Central memory CD8-positive, alpha-beta T cell (primary cell): ENCODE data around the gene SERBP1.
"Not testable (repeated sequence)": the region's sequence is repeated elsewhere in the genome, so short reads cannot be mapped to it uniquely, and the experiment has no call there.

Experiments
- ATAC-seq: fragments of 150-1000 bp; cut with Tn5 transposase; replicated peaks from 2 replicates; pipeline ENCODE4 v1.10.0; 2022; ENCODE audit warnings: mild to moderate bottlenecking, moderate FRiP score, moderate number of reproducible peaks; ENCODE audit not compliant: poor library complexity, severe bottlenecking; ENCODE audit errors: extremely low read depth
- DNase-seq, 2 donors: peaks; one replicate each; pipeline ENCODE4 v3.0.0; 2021; ENCODE audit warnings: low spot score in 2 of 2
- H3K27ac Mint-ChIP-seq: one replicate; pipeline ENCODE4 v1.8.0; 2022; ENCODE audit warnings: low read depth, mild to moderate bottlenecking, moderate library complexity, mixed read lengths
- H3K27me3 Mint-ChIP-seq: one replicate; pipeline ENCODE4 v1.8.0; 2022; ENCODE audit warnings: mixed read lengths
- H3K36me3 Mint-ChIP-seq: one replicate; pipeline ENCODE4 v1.8.0; 2022; ENCODE audit warnings: mild to moderate bottlenecking, moderate library complexity, mixed read lengths; ENCODE audit not compliant: insufficient read depth
- H3K4me1 Mint-ChIP-seq: one replicate; pipeline ENCODE4 v1.8.0; 2022; ENCODE audit warnings: mixed read lengths
- H3K4me3 Mint-ChIP-seq: one replicate; pipeline ENCODE4 v1.8.0; 2022; ENCODE audit warnings: mild to moderate bottlenecking, moderate library complexity, mixed read lengths
- H3K9me3 Mint-ChIP-seq: one replicate; pipeline ENCODE4 v1.8.0; 2022; ENCODE audit warnings: mixed read lengths

Gene SERBP1

DNA sequence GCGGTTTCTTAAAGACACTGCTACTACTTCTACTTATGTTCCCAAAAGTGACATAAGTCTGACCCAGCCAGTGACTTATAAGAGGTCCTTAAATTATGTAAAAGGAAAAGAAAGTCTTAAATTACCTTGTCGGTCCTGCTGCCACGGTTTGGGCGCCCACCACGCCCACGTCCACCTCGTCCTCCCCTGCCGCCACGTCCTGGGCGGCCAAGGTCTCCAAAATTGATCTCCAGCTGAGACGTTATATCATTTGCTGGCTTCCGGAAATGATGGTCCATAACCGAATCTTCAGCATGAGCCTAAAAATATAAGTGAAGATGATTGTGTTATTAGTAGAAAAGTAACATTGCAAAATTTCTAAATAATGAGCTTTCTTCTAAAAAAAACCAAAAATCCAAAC lies 15.2 kb downstream of the SERBP1 start:
- no peaks in the 10 kb centered on the region for H3K27me3 Mint-ChIP-seq
- H3K27ac Mint-ChIP-seq, result no peak overlapping the region
- ATAC-seq (no peak), DNase-seq (no peak)
- no peaks in the 10 kb centered on the region for H3K9me3 Mint-ChIP-seq
- peaks cover 36% of the 10 kb centered on the region for H3K4me1 Mint-ChIP-seq
- no peak overlapping the region for H3K4me3 Mint-ChIP-seq
- H3K36me3 Mint-ChIP-seq, result peaks cover 81% of the 10 kb centered on the region

DNA sequence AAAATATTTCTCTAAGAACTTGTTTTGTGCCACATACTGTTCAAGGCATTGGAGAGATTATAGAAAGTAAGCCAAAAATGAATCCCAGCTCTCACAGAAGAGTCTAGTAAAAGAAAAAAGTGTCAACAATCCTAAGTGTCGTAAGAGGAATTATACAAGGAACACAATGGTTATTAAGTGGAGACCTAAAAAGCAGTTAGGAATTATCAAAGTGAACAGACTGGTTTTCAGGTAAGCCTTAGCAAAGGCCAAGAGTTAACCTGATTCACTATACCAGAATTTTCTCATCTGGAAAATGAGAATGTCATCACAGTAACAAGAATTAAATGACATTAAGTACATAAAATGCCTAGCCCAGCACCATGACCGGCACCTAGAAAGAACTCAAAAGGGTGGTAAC lies 15.6 kb downstream of the SERBP1 start:
- H3K27me3 Mint-ChIP-seq, result no peaks in the 10 kb centered on the region
- no peaks in the 10 kb centered on the region for H3K9me3 Mint-ChIP-seq
- peaks cover 80% of the 10 kb centered on the region for H3K36me3 Mint-ChIP-seq
- H3K27ac Mint-ChIP-seq, result no peak overlapping the region
- DNase-seq (no peak), ATAC-seq (no peak)
- no peak overlapping the region for H3K4me3 Mint-ChIP-seq
- peaks cover 33% of the 10 kb centered on the region for H3K4me1 Mint-ChIP-seq

DNA sequence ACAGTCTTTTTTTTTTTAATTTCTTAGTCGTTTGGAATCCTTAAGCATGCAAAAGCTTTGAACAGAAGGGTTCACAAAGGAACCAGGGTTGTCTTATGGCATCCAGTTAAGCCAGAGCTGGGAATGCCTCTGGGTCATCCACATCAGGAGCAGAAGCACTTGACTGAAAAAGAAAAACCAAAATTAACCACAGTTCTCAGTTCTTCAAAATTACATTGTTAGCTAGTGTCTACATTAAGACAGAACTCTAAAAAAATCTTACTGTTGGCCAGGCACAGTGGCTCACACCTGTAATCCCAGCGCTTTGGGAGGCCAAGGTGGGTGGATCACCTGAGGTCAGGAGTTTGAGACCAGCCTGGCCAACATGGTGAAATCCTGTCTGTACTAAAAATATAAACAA lies 17.1 kb downstream of the SERBP1 start:
- not testable (repeated sequence) for H3K4me3 Mint-ChIP-seq, H3K9me3 Mint-ChIP-seq, DNase-seq, H3K27me3 Mint-ChIP-seq, ATAC-seq, H3K27ac Mint-ChIP-seq
- peaks cover 70% of the 10 kb centered on the region for H3K36me3 Mint-ChIP-seq
- H3K4me1 Mint-ChIP-seq, result peaks cover 24% of the 10 kb centered on the region

DNA sequence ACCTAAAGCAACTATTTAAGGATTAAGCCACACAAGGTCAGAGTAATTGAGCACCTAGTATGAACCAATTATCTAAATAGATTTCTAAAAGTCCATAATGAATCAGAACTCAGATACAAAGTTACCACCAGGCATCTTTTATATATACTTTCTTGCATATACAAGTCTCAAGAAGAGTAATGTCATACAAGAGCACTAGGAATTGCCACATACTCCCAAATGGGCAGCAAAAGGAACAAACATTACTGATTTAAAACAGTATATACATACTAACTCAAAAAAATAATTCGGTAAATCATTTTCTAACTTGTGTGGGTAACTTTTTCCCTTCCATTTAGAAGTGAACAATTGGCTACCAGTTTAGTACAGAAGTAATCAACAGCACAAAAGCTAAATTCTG lies 22.1 kb downstream of the SERBP1 start:
- Mint-ChIP-seq H3K27me3 (no peaks in the 10 kb centered on the region), H3K4me1 (peaks cover 6% of the 10 kb centered on the region), H3K36me3 (peaks cover 25% of the 10 kb centered on the region), H3K4me3 (no peak overlapping the region), H3K27ac (peak overlapping the region; percentile 19), H3K9me3 (no peaks in the 10 kb centered on the region)
- no peak for ATAC-seq
- DNase-seq, result no peak

DNA sequence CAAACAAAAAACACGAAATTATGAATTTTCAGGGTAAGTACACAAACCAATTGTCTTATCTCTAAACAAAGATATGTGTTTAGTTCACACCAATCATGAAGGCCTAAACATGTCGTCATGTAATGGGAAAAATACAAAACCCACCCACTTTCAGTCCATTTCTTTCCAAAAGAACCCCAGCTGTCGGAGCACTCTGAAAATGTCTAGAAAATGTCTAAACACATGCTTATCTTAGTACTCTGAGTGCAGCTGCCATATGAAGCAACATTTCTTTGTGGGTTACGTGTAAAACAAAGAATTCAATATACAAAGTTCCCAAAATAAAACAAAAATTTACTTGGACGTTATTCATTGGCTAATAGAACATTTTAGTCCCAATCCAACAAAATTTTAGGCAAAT lies 22.7 kb downstream of the SERBP1 start:
- H3K9me3 Mint-ChIP-seq, result no peaks in the 10 kb centered on the region

DNA sequence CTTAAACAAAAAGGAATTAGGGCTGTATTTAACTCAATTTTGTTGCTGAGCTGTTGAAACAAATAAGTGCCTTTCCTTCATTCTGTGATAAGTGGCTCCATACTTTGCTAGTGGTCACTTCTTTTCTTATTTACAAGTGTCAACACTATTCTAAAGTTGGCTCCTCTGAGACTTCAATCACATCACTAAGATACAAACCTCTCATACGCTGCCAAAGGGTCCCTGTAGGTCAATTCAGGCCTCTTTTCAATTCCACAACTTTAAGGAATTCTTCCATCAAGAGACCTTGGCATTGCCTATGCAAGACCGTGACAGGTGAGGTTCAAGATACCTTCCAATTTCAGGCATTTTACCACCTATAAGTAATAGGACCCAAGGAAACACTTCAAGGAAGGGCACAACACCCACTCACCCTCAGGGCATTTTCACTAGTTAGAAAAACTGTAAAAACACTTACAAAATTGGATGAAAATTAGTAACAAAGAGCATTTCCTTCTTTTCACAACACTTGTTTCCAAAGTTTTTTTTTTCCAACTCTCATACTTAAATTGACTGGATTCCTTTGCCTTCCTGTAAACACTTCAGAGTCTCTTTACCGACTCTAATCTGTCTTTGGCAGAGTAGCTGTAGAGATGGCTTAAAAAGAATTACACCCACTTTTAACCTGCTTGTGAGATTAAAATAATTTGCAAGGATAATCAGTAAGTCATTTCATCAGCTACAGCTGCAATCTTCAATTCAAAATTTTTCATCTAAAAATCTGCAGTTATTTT lies 24.5 kb downstream of the SERBP1 start:
- H3K36me3 Mint-ChIP-seq, result peaks cover 9% of the 10 kb centered on the region
- H3K4me3 Mint-ChIP-seq, result no peak overlapping the region
- no peaks in the 10 kb centered on the region for H3K27me3 Mint-ChIP-seq
- DNase-seq (no peak), ATAC-seq (no peak)
- peaks cover 6% of the 10 kb centered on the region for H3K4me1 Mint-ChIP-seq
- peak overlapping the region; percentile 13 for H3K27ac Mint-ChIP-seq
- H3K9me3 Mint-ChIP-seq, result no peaks in the 10 kb centered on the region

More for the DNA sequence above, 22.7 kb downstream of the SERBP1 start:
- Mint-ChIP-seq H3K4me1 (peaks cover 6% of the 10 kb centered on the region), H3K4me3 (no peak overlapping the region), H3K27ac (no peak overlapping the region), H3K27me3 (no peaks in the 10 kb centered on the region), H3K36me3 (peaks cover 21% of the 10 kb centered on the region)
- DNase-seq (no peak), ATAC-seq (no peak)

DNA sequence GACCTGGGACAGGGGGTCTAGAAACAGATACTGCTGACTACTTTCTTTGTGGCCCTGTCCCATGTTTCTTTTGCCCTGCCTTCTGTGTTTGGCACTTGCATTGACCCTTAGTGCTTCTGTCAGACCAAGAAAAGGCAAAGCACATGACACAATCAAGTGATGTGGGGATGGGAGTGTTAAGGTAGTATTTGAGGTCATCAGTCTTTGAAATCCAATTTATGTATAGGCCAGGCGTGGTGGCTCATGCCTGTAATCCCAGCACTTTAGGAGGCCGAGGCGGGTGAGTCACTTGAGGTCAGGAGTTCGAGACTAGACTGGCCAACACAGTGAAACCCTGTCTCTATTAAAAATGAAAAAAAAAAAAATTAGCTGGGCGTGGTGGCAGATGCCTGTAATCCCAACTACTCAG lies 26.0 kb downstream of the SERBP1 start:
- H3K9me3 Mint-ChIP-seq, result no peaks in the 10 kb centered on the region
- no peaks in the 10 kb centered on the region for H3K27me3 Mint-ChIP-seq
- H3K4me1 Mint-ChIP-seq, result no peaks in the 10 kb centered on the region
- ATAC-seq (no peak), DNase-seq (no peak)
- no peak overlapping the region for H3K27ac Mint-ChIP-seq
- H3K36me3 Mint-ChIP-seq, result peaks cover 1% of the 10 kb centered on the region
- no peak overlapping the region for H3K4me3 Mint-ChIP-seq

DNA sequence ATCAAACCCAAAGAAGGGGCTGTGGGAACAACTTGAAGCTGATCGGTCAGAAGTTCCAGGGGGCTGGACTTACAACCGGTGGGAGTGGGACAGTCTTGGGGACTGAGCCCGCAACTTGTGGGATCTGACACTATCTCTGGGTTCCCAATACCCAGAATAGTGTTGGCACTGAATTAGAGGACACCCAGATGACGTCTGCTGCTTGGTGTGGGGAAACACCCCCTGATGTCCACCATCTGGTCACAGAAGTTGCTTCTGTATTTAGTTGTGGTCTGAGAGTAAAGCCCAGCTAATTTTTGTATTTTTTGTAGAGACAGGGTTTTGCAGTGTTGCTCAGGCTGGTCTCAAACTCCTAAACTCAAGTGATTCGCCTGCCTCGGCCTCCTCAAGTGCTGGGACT lies 28.8 kb downstream of the SERBP1 start:
- Mint-ChIP-seq H3K4me3 (no peak overlapping the region), H3K9me3 (no peaks in the 10 kb centered on the region), H3K27ac (no peak overlapping the region), H3K4me1 (no peaks in the 10 kb centered on the region), H3K27me3 (no peaks in the 10 kb centered on the region), H3K36me3 (no peaks in the 10 kb centered on the region)
- DNase-seq, result no peak
- no peak for ATAC-seq

DNA sequence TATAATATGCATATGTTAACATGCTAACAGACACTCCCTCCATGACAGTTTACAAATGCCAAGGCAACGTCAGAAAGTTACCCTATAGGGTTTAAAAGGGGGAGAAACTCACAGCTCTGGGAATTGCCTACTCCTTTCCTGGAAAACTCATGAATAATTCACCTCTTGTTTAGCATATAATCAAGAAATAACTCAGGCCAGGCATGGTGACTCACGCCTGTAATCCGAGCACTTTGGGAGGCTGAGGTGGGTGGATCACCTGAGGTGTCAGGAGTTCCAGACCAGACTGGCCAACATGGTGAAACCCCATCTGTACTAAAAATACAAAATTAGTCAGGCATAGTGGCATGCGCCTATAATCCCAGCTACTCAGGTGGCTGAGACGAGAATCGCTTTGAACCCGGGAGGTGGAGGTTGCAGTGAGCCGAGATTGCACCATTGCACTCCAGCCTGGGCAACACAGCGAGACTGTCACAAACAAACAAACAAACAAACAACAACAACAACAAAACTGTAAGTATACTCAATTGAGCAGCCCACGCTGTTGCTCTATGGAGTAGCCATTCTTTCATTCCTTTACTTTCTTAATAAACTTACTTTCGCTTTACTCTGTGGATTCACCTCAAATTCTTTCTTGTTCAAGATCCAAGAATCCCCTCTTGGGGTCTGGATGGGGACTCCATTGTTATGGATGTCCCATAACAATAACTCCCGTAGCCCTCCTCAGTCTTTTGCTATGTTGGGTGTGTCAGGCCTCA lies 30.0 kb downstream of the SERBP1 start:
- not testable (repeated sequence) for H3K4me1 Mint-ChIP-seq, DNase-seq, H3K9me3 Mint-ChIP-seq, ATAC-seq, H3K27me3 Mint-ChIP-seq, H3K36me3 Mint-ChIP-seq, H3K4me3 Mint-ChIP-seq, H3K27ac Mint-ChIP-seq

DNA sequence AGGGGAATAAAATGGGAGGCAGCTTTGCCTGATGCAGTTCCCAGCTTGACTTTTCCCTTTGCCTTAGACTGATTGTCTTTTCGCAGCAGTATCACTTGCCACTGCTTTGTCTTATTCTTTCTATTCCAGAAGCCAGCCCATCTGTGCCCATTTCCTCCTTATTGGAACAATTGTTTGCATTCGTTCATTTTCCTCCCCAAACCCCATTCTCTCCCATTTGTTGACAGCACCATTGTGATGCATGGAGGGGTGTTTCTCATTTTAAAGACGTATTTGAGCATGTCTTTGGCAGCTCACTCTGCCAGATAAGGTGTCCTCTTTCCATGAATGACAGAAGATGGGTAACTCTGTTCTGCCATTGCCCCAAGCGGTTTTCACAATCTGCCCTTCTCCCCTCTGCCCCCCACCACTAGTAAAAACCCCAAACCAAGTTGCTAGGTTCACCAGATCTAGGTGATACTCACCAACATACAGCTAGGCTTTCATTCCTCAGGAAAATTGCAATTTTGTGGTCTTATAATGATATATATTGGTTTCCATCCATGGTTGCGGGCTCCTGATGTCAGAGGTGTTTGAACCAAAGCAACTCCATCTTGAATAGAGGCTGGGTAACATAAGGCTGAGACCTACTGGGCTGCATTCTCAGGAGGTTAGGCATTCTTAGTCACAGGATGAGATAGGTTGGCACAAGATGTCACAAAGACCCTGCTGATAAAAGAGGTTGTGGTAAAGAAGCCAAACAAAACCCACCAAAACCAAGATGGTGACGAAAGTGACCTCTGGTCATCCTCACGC lies 30.8 kb downstream of the SERBP1 start:
- no peak overlapping the region for H3K4me3 Mint-ChIP-seq
- no peaks in the 10 kb centered on the region for H3K36me3 Mint-ChIP-seq
- DNase-seq, result no peak

DNA sequence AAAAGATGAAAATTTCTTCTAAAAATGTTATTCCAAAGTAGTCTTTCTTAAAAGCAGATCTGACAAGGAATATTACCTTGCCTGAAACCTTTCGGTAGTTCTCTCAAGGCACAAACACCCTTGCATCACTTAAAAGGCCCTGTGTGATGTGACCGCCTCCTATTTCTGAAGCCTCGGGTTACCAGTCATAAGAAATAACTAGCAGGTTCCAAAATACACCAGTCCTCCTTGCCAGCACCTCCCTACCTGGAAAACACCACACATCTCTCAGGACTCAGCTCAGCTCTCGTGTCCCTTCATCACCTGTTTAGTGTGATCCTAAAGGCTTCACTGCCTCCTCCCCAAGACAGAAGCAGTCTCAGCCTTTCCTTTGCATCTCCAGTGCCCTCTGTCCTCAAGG lies 35.7 kb downstream of the SERBP1 start:
- Mint-ChIP-seq H3K9me3 (no peaks in the 10 kb centered on the region), H3K36me3 (no peaks in the 10 kb centered on the region), H3K27ac (no peak overlapping the region), H3K4me3 (no peak overlapping the region), H3K27me3 (no peaks in the 10 kb centered on the region), H3K4me1 (no peaks in the 10 kb centered on the region)
- DNase-seq (no peak), ATAC-seq (no peak)

More for the DNA sequence above, 30.8 kb downstream of the SERBP1 start:
- no peaks in the 10 kb centered on the region for H3K4me1 Mint-ChIP-seq
- no peak overlapping the region for H3K27ac Mint-ChIP-seq
- no peaks in the 10 kb centered on the region for H3K27me3 Mint-ChIP-seq
- H3K9me3 Mint-ChIP-seq, result no peaks in the 10 kb centered on the region
- no peak for ATAC-seq

DNA sequence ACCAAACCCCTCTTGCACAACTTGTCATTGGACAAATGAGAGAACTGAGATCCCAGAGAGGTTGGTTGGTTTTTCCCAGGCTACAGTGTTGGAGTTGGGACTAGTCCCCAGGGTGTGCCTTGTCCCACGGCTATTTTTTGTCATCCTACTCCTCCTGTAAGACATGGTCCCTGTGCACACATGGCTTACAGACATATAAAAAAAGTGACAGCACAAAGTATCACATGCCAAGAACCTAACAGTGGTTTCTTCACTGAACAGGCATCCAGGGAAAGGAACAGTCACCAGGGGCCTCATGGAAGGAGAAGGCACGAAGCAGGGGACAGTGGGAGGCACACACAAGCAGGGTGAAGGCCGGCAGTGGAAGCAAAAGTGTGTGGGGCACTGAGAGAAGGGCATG lies 36.5 kb downstream of the SERBP1 start:
- no peak for DNase-seq
- H3K27ac Mint-ChIP-seq, result no peak overlapping the region
- no peaks in the 10 kb centered on the region for H3K27me3 Mint-ChIP-seq
- H3K9me3 Mint-ChIP-seq, result no peaks in the 10 kb centered on the region
- ATAC-seq, result no peak
- no peak overlapping the region for H3K4me3 Mint-ChIP-seq
- H3K36me3 Mint-ChIP-seq, result no peaks in the 10 kb centered on the region
- H3K4me1 Mint-ChIP-seq, result no peaks in the 10 kb centered on the region
